ENCODE data around the gene BLTP2.

The BLTP2 gene

GRCh38 chr17:28657756-28658155 is 12.8 kb upstream of the BLTP2 start:
- no peak overlapping the region for H3K27ac ChIP-seq
- no peaks in the 10 kb centered on the region for H3K9me3 ChIP-seq (ENCODE audit: low read depth, low read length)
- H3K4me3 ChIP-seq = no peak overlapping the region
- H3K36me3 ChIP-seq (ENCODE audit: insufficient read depth, low read length) = peaks cover 7% of the 10 kb centered on the region
- no peak overlapping the region for H3K9ac ChIP-seq (ENCODE audit: insufficient read length)
- TF ChIP-seq EZH2 (IDR thresholded peaks at IDR 0.05) (no peak), POLR2AphosphoS5 (IDR thresholded peaks at IDR 0.05; ENCODE audit: borderline replicate concordance, low read depth, low read length) (no peak), FOXP2 (optimal IDR thresholded peaks at IDR 0.05; ENCODE audit: control extremely low read depth, extremely low read length, insufficient read depth) (no peak)
- DNase-seq (ENCODE audit: low read depth, low spot score) = no peak

GRCh38 chr17:28655160-28655559 is 10.2 kb upstream of the BLTP2 start:
- H3K36me3 ChIP-seq (ENCODE audit: insufficient read depth, low read length) = peaks cover 12% of the 10 kb centered on the region
- no peak for DNase-seq (ENCODE audit: low read depth, low spot score)
- no peak overlapping the region for H3K9ac ChIP-seq (ENCODE audit: insufficient read length)
- H3K9me3 ChIP-seq (ENCODE audit: low read depth, low read length) = no peaks in the 10 kb centered on the region
- no peak for TF ChIP-seq POLR2AphosphoS5 (IDR thresholded peaks at IDR 0.05; ENCODE audit: borderline replicate concordance, low read depth, low read length)
- no peak for TF ChIP-seq EZH2 (IDR thresholded peaks at IDR 0.05)
- TF ChIP-seq FOXP2 (optimal IDR thresholded peaks at IDR 0.05; ENCODE audit: control extremely low read depth, extremely low read length, insufficient read depth) = no peak
- no peak overlapping the region for H3K4me3 ChIP-seq
- H3K27ac ChIP-seq = no peak overlapping the region

GRCh38 chr17:28648698-28649097 is 3.7 kb upstream of the BLTP2 start:
- peak overlapping the region; percentile 20 for H3K9ac ChIP-seq (ENCODE audit: insufficient read length)
- TF ChIP-seq FOXP2 (optimal IDR thresholded peaks at IDR 0.05; ENCODE audit: control extremely low read depth, extremely low read length, insufficient read depth) (no peak), POLR2AphosphoS5 (IDR thresholded peaks at IDR 0.05; ENCODE audit: borderline replicate concordance, low read depth, low read length) (no peak), EZH2 (IDR thresholded peaks at IDR 0.05) (no peak)
- peaks cover 19% of the 10 kb centered on the region for H3K36me3 ChIP-seq (ENCODE audit: insufficient read depth, low read length)
- no peak overlapping the region for H3K4me3 ChIP-seq
- peak overlapping the region; percentile 64; the same call in 1 of the 2 replicates for H3K27ac ChIP-seq
- DNase-seq (ENCODE audit: low read depth, low spot score) = no peak
- no peaks in the 10 kb centered on the region for H3K9me3 ChIP-seq (ENCODE audit: low read depth, low read length)

- no peak for DNase-seq (ENCODE audit: low read depth, low spot score)
- H3K9me3 ChIP-seq (ENCODE audit: low read depth, low read length) = no peaks in the 10 kb centered on the region
- peak overlapping the region; percentile 82 for H3K9ac ChIP-seq (ENCODE audit: insufficient read length)
- peak overlapping the region; percentile 86 for H3K27ac ChIP-seq
- H3K36me3 ChIP-seq (ENCODE audit: insufficient read depth, low read length) = peaks cover 36% of the 10 kb centered on the region
- peak overlapping the region; percentile 86 for H3K4me3 ChIP-seq
- TF ChIP-seq EZH2 (IDR thresholded peaks at IDR 0.05) (no peak), FOXP2 (optimal IDR thresholded peaks at IDR 0.05; ENCODE audit: control extremely low read depth, extremely low read length, insufficient read depth) (no peak), POLR2AphosphoS5 (IDR thresholded peaks at IDR 0.05; ENCODE audit: borderline replicate concordance, low read depth, low read length) (no peak)
Observed at GRCh38 chr17:28646039-28646754, 1.2 kb upstream of the BLTP2 start.

- no peaks in the 10 kb centered on the region for H3K9me3 ChIP-seq (ENCODE audit: low read depth, low read length)
- peak overlapping the region; percentile 86 for H3K27ac ChIP-seq
- H3K36me3 ChIP-seq (ENCODE audit: insufficient read depth, low read length) = peaks cover 43% of the 10 kb centered on the region
- H3K9ac ChIP-seq (ENCODE audit: insufficient read length) = peak overlapping the region; percentile 82
- DNase-seq (ENCODE audit: low read depth, low spot score) = no peak
- H3K4me3 ChIP-seq = peak overlapping the region; percentile 86
- TF ChIP-seq FOXP2 (optimal IDR thresholded peaks at IDR 0.05; ENCODE audit: control extremely low read depth, extremely low read length, insufficient read depth) = no peak
- TF ChIP-seq POLR2AphosphoS5 (IDR thresholded peaks at IDR 0.05; ENCODE audit: borderline replicate concordance, low read depth, low read length) = no peak
- TF ChIP-seq EZH2 (IDR thresholded peaks at IDR 0.05) = no peak
Observed at GRCh38 chr17:28645576-28645939, 600 bp upstream of the BLTP2 start.

GRCh38 chr17:28643983-28644786 is 773 bp downstream of the BLTP2 start:
- H3K36me3 ChIP-seq (ENCODE audit: insufficient read depth, low read length) = peaks cover 53% of the 10 kb centered on the region
- peak overlapping the region; percentile 86 for H3K4me3 ChIP-seq
- H3K9ac ChIP-seq (ENCODE audit: insufficient read length) = peak overlapping the region; percentile 94
- peak overlapping the region; percentile 71; the same call in 1 of the 2 replicates for H3K27ac ChIP-seq
- DNase-seq (ENCODE audit: low read depth, low spot score) = no peak
- H3K9me3 ChIP-seq (ENCODE audit: low read depth, low read length) = no peaks in the 10 kb centered on the region
- no peak for TF ChIP-seq FOXP2 (optimal IDR thresholded peaks at IDR 0.05; ENCODE audit: control extremely low read depth, extremely low read length, insufficient read depth)
- TF ChIP-seq POLR2AphosphoS5 (IDR thresholded peaks at IDR 0.05; ENCODE audit: borderline replicate concordance, low read depth, low read length) = no peak
- TF ChIP-seq EZH2 (IDR thresholded peaks at IDR 0.05) = no peak

- Histone ChIP-seq H3K4me3 (no peak overlapping the region), H3K9ac (ENCODE audit: insufficient read length) (no peak overlapping the region), H3K27ac (no peak overlapping the region), H3K9me3 (ENCODE audit: low read depth, low read length) (no peaks in the 10 kb centered on the region), H3K36me3 (ENCODE audit: insufficient read depth, low read length) (peaks cover 69% of the 10 kb centered on the region)
- DNase-seq (ENCODE audit: low read depth, low spot score) = no peak
- no peak for TF ChIP-seq POLR2AphosphoS5 (IDR thresholded peaks at IDR 0.05; ENCODE audit: borderline replicate concordance, low read depth, low read length)
- TF ChIP-seq EZH2 (IDR thresholded peaks at IDR 0.05) = no peak
- TF ChIP-seq FOXP2 (optimal IDR thresholded peaks at IDR 0.05; ENCODE audit: control extremely low read depth, extremely low read length, insufficient read depth) = no peak
Observed at GRCh38 chr17:28641579-28641978, 3.4 kb downstream of the BLTP2 start.

- Histone ChIP-seq H3K36me3 (ENCODE audit: insufficient read depth, low read length) (peaks cover 96% of the 10 kb centered on the region), H3K27ac (no peak overlapping the region), H3K9me3 (ENCODE audit: low read depth, low read length) (no peaks in the 10 kb centered on the region), H3K9ac (ENCODE audit: insufficient read length) (no peak overlapping the region), H3K4me3 (no peak overlapping the region)
- TF ChIP-seq POLR2AphosphoS5 (IDR thresholded peaks at IDR 0.05; ENCODE audit: borderline replicate concordance, low read depth, low read length) (no peak), FOXP2 (optimal IDR thresholded peaks at IDR 0.05; ENCODE audit: control extremely low read depth, extremely low read length, insufficient read depth) (no peak), EZH2 (IDR thresholded peaks at IDR 0.05) (no peak)
- DNase-seq (ENCODE audit: low read depth, low spot score) = no peak
Observed at GRCh38 chr17:28635506-28635905, 9.5 kb downstream of the BLTP2 start.

Measured in SK-N-MC (cell line).